Ishikawa (cell line): ENCODE results near the gene FAIM.

Source experiments
- CEBPB ChIP-seq: IDR thresholded peaks from 2 replicates; pipeline ENCODE4 v1.6.1; 2012
- CREB1 ChIP-seq: IDR thresholded peaks from 2 replicates; pipeline ENCODE4 v1.6.1; 2012; ENCODE audit warnings: low read depth
- EGR1 ChIP-seq: IDR thresholded peaks from 2 replicates; pipeline ENCODE4 v1.6.1; 2012
- EP300 ChIP-seq: IDR thresholded peaks from 2 replicates; pipeline ENCODE4 v1.6.1; 2012; ENCODE audit warnings: borderline replicate concordance
- FOXM1 ChIP-seq: IDR thresholded peaks from 2 replicates; pipeline ENCODE4 v1.6.1; 2012; ENCODE audit warnings: low read depth, borderline replicate concordance
- NFIC ChIP-seq: IDR thresholded peaks from 2 replicates; pipeline ENCODE4 v1.6.1; 2012
- RAD21 ChIP-seq: IDR thresholded peaks from 2 replicates; pipeline ENCODE4 v1.6.1; 2012; ENCODE audit warnings: low read depth
- TAF1 ChIP-seq: IDR thresholded peaks from 2 replicates; pipeline ENCODE4 v1.6.1; 2012; ENCODE audit warnings: low read depth, mild to moderate bottlenecking
- TCF12 ChIP-seq: IDR thresholded peaks from 2 replicates; pipeline ENCODE4 v1.6.1; 2012; ENCODE audit warnings: low read depth
- TEAD4 ChIP-seq: IDR thresholded peaks from 2 replicates; pipeline ENCODE4 v1.6.1; 2012
- YY1 ChIP-seq: IDR thresholded peaks from 2 replicates; pipeline ENCODE4 v1.6.1; 2012; ENCODE audit warnings: low read depth
- ZBTB7A ChIP-seq: IDR thresholded peaks from 2 replicates; pipeline ENCODE4 v1.6.1; 2012; ENCODE audit warnings: low read depth
- TF ChIP-seq, protein P1 (sequence below): IDR thresholded peaks from 2 replicates; pipeline ENCODE4 v1.6.1; 2012
- TF ChIP-seq, protein P2 (sequence below): IDR thresholded peaks from 2 replicates; pipeline ENCODE4 v1.6.1; 2012
- TF ChIP-seq, protein P3 (sequence below): IDR thresholded peaks from 2 replicates; pipeline ENCODE4 v1.6.1; 2012; ENCODE audit warnings: low read depth, mild to moderate bottlenecking

FAIM gene

DNA sequence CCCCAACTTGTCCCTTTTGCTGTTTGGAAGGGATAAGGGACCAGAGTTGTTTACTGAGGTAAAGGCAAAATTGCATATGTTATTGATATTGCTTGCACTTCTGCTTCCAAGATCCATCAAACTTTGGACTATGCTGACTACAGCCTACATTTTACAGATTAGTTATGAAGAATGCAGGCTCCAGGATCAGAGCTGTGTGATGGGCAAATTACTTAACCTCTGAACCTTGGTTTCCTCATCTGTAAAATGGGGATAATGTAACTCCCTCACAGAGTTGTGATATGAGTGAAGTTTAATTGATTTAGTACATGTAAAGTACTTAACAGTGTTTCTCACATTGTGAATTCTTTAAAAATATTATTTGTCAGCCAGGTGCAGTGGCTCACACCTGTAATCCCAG lies 15.9 kb downstream of the FAIM start:
- TF ChIP-seq ZBTB7A (no peak), TAF1 (no peak), EGR1 (no peak), CREB1 (no peak), TCF12 (no peak), NFIC (no peak), YY1 (no peak), EP300 (no peak), RAD21 (no peak), CEBPB (no peak)
- TF ChIP-seq, protein P1, sequence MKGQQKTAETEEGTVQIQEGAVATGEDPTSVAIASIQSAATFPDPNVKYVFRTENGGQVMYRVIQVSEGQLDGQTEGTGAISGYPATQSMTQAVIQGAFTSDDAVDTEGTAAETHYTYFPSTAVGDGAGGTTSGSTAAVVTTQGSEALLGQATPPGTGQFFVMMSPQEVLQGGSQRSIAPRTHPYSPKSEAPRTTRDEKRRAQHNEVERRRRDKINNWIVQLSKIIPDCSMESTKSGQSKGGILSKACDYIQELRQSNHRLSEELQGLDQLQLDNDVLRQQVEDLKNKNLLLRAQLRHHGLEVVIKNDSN: no peak
- TF ChIP-seq, protein P2, sequence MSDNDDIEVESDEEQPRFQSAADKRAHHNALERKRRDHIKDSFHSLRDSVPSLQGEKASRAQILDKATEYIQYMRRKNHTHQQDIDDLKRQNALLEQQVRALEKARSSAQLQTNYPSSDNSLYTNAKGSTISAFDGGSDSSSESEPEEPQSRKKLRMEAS: no peak

DNA sequence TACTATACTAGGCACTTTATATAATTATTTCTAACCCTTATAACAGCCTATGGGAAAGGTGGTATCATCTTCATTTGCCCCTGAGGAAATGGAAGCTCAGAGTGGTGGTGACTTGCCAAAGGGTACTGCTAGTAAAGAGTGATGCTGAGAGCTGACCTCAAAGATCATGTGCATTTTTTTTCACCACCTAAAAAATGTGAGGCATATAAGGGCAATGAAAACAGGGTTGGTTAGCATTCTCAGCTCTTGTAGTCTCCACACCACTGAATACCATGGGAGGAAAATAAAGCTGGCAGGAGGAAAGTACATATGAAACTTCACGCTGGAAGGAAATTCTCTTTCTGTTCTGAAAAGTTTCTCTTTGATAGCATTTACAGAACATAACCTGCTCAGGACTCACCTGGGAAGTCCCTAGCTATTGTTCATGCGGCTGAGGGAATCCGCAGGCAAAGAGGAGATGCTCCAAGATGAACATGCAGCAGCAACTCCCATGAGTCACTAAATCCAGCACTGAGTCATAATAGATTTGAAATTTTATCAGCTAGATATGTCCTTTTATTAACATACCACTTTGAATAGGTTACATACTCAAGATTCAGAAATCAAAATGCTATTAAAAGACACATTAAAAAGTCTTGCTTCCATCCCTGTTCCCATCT lies 17.3 kb downstream of the FAIM start:
- TF ChIP-seq, protein P1: no peak
- no peak for TF ChIP-seq ZBTB7A
- TF ChIP-seq RAD21: no peak
- no peak for TF ChIP-seq TEAD4
- no peak for TF ChIP-seq CREB1
- TF ChIP-seq EGR1: no peak
- no peak for TF ChIP-seq TAF1

DNA sequence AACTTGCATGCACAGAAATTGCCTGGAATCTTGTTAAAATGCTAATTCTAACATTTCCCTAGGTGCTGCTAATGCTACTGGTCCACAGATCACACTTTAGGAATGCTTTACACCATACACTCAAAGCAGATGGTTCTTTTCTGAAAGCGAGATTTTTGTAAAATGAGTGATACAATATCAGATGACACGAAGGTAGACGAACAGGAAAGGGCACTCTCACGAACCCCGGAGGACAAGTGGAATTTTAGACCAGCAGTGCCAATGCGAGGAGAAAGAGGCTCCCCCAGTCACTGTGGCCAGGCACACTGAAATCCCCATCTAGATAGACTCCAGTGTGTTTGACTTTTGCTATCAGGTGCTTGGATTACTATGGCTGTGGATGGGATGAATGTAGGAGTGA lies 21.0 kb downstream of the FAIM start:
- no peak for TF ChIP-seq TAF1
- no peak for TF ChIP-seq CREB1
- no peak for TF ChIP-seq TEAD4
- TF ChIP-seq, protein P2: no peak
- TF ChIP-seq NFIC: no peak
- no peak for TF ChIP-seq EP300
- TF ChIP-seq, protein P1: no peak
- no peak for TF ChIP-seq CEBPB
- TF ChIP-seq TCF12: no peak
- TF ChIP-seq FOXM1: no peak
- no peak for TF ChIP-seq EGR1
- no peak for TF ChIP-seq YY1

DNA sequence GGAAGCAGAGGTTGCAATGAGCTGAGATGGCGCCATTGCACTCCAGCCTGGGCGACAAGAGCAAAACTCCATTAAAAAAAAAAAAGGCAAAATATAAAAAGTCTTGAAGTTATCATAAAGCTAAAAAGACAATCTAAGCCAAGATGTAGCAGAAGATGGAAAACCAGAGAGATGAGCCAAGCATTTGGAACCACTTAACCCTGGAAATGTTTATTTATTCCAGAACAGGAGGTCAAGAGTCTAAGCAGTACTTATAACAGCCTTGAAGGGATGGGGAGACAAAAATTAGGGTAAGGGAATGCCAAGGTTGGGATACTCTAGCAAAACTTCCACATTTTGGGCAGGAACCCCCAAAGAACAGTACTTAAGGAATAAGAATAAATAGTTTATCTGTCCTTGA lies 30.1 kb downstream of the FAIM start:
- TF ChIP-seq RAD21 (no peak), NFIC (no peak), EGR1 (no peak), EP300 (no peak), CEBPB (no peak), FOXM1 (no peak), TEAD4 (no peak), TCF12 (no peak), TAF1 (no peak), ZBTB7A (no peak), YY1 (no peak), CREB1 (no peak)
- TF ChIP-seq, protein P2: no peak
- TF ChIP-seq, protein P1: no peak
- TF ChIP-seq, protein P3, sequence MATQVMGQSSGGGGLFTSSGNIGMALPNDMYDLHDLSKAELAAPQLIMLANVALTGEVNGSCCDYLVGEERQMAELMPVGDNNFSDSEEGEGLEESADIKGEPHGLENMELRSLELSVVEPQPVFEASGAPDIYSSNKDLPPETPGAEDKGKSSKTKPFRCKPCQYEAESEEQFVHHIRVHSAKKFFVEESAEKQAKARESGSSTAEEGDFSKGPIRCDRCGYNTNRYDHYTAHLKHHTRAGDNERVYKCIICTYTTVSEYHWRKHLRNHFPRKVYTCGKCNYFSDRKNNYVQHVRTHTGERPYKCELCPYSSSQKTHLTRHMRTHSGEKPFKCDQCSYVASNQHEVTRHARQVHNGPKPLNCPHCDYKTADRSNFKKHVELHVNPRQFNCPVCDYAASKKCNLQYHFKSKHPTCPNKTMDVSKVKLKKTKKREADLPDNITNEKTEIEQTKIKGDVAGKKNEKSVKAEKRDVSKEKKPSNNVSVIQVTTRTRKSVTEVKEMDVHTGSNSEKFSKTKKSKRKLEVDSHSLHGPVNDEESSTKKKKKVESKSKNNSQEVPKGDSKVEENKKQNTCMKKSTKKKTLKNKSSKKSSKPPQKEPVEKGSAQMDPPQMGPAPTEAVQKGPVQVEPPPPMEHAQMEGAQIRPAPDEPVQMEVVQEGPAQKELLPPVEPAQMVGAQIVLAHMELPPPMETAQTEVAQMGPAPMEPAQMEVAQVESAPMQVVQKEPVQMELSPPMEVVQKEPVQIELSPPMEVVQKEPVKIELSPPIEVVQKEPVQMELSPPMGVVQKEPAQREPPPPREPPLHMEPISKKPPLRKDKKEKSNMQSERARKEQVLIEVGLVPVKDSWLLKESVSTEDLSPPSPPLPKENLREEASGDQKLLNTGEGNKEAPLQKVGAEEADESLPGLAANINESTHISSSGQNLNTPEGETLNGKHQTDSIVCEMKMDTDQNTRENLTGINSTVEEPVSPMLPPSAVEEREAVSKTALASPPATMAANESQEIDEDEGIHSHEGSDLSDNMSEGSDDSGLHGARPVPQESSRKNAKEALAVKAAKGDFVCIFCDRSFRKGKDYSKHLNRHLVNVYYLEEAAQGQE: no peak

DNA sequence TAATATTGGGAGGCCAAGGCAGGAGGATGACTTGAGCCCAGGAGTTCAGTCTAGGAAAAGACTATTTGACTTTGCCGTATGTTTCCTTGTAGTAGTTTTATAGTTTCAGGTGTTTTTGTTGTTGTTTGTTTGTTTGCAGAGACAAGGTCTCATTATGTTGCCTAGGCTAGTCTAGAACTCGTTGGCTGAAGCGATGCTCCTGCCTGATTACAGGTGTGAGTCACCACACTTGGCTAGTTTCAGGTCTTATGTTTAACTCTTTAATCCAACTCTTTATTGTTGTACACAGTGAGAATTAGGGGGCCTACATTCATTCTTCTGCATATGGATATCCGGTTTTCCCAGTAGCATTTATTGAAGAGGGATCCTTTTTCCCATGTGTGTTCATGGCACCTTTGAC lies 32.0 kb downstream of the FAIM start:
- TF ChIP-seq, protein P3: no peak
- TF ChIP-seq NFIC (no peak), YY1 (no peak), ZBTB7A (no peak), CEBPB (no peak), FOXM1 (no peak), CREB1 (no peak), RAD21 (no peak), TCF12 (no peak), EGR1 (no peak), TEAD4 (no peak), TAF1 (no peak), EP300 (no peak)
- TF ChIP-seq, protein P2: no peak
- TF ChIP-seq, protein P1: no peak
